ENCODE data around the gene KDM4B.

GRCh38 chr19:5071579-5071978, 102.7 kb downstream of the KDM4B start:
- TF ChIP-seq CTCF (IDR thresholded peaks at IDR 0.05) (no peak), POLR2A (IDR thresholded peaks at IDR 0.05) (no peak)

Data from Peyer's patch (tissue), 4 donors.